GM18517 (cell line): ENCODE data around the gene CIDEB.
"Not testable (repeated sequence)": the region's sequence is repeated elsewhere in the genome, so short reads cannot be mapped to it uniquely, and the experiment has no call there.

Source experiments
- ATAC-seq: cut with Tn5 transposase; IDR thresholded peaks from one replicate; pipeline ENCODE4 v1.9.1; 2021; ENCODE audit warnings: mild to moderate bottlenecking, moderate library complexity; ENCODE audit not compliant: unreplicated experiment

Gene CIDEB, protein sequence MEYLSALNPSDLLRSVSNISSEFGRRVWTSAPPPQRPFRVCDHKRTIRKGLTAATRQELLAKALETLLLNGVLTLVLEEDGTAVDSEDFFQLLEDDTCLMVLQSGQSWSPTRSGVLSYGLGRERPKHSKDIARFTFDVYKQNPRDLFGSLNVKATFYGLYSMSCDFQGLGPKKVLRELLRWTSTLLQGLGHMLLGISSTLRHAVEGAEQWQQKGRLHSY

GRCh38 chr14:24307575-24308341 is at the start of gene CIDEB:
Gene CIDEB, minus strand, starts transcription at chr14:24307977. Its CDS starts 119 bp downstream, at chr14:24307858.
- ATAC-seq: no peak

- no peak for ATAC-seq
Measured at GRCh38 chr14:24356208-24356607, 48.4 kb upstream of the CIDEB start.

- no peak for ATAC-seq
Measured at GRCh38 chr14:24355009-24355408, 47.2 kb upstream of the CIDEB start.

DNA sequence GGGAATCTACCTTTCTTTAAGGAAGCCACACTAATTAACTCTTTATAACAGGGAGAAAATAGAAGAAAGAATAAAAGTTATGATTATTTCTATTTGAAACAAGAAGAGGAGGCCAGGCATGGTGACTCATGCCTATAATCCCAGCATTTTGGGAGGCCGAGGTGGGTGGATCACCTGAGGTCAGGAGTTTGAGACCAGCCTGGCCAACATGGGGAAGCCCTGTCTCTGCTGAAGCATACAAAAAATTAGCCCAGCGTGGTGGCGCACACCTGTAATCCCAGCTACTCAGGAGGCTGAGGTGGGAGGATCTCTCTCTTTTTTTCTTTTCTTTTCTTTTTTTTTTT is 46.7 kb upstream of the CIDEB start:
- ATAC-seq: not testable (repeated sequence)

DNA sequence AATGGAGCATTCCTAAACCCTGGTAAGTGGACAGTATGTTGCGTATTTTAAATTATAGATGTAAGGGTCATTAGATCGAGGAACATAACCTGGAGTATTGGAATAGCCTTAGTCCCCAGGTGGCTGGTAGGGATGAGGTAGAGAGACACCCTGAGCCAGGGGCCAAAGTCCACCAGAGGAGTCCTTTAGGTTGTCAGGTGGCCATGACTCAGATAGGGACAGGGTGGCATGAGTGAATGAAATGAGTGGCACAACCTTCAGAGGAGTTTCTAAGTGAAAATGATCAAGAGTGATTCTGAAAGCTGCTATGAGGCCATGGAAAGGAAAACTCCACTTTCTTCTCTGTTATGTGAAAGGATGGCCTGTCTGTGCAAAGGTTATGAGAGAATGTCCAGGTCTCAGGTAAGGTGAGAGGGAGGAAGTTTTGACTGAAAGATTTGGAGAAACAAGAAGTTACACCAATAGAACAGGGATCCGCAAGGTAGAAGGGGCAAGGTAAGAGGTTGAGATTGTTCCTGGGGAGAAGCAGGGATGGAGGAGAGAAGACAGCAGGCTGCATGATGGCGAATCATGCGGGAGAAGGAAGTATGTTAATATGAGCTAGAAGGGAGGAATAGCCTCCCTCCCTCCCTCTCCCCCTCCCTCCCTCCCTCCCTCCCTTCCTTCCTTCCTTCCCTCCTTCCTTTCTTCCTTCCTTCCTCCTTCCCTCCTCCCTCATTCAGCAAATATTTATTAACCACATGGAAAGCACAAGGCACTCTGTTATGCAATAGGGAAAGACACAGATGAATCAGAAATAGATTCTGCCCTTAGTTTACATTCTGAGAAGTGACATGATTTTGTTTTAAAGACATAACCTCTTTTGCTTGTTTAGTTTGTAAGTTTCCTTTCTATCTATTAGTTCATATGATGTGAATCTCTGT is 46.0 kb upstream of the CIDEB start:
- ATAC-seq: no peak

GRCh38 chr14:24351517-24351916 is 43.7 kb upstream of the CIDEB start:
- no peak for ATAC-seq

DNA sequence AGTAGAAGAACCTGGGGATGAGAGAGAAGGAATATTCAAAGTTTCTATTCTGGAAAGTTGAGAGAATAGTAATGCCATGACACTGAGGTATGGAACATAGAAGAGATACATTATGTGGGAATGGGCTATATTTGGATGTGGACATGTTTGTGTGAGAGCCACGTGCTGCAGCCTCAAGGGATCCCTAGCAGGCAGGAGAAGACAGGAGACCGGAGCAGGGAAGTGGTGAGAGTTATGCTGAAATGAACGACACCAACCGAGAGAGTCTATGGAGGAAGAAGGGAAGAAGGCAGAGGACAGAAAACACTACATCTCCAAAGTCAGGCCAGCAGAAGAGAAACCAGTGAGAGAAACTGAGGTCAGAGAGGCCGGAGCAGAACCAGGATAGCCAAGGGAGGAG is 42.0 kb upstream of the CIDEB start:
- no peak for ATAC-seq

DNA sequence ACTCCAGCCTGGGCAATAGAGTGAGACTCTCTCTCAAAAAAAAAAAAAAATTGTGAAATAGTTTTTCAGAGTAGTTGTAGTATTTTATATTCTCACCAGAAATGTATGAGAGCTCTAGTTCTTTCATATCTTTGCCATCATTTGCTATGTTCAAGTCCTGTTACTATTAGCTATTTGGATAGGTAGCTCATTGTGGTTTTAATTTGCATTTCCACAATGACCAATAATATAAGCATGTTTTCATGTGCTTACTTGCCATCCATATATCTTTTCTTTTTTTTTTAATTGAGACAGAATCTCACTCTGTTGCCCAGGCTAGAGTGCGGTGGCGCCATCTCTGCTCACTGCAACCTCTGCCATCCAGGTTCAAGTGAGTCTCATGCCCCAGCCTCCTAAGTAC is 40.4 kb upstream of the CIDEB start:
- ATAC-seq: no peak

DNA sequence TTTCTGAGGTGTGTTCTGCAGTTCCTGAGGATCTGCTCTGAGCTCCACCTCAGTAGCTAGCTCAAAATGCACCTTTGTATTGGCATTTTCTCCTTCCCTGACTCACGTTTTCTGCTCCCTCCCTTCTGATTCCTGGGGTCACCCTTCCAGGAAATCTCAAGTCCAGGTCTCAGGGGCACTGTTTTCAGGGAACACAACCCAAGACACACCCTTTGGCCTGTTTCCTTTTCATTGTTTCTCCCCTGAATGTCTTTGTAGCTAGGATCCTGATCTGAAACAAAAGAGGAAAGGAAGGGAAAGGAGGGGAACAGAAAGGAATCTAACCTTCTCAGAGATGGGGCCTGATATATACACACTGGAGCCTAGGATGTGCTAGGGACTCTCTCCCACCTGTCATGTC is 39.4 kb upstream of the CIDEB start:
- ATAC-seq: no peak

DNA sequence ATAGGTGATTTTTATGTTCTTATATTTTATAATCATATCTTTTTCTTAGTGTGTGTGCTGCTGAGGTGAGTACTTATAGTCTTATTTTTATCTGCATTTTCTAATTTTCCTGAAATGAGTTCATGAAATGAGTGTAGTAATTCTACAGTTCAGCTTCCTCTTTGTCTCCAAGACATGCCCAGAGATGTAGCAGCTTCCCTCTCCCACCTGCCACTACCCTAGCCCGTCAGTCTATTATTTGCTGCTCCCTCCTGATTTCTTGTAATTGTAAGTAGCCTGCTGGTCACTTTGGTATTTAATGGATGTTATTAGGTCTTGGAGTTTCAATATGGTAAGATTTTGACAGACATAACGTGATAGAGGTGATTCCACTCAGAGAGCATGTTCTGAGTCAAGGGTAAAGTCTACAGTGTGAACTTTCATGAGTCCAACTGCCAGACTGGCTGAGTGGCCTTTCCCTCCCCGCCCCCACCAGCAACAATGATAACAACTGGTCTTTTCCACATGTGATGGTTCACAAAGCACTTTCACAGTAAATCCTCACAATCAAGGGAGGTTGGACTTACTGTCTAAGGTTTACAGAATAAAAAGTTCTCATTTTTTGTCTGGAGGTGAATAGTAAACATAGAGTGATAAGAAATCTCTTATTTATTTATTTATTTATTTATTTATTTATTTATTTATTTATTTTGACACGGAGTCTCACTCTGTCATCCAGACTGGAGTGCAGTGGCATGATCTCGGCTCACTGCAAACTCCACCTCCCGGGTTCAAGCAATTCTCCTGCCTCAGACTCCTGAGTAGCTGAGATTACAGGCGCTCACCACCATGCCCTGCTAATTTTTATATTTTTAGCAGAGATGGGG is 36.3 kb upstream of the CIDEB start:
- no peak for ATAC-seq

DNA sequence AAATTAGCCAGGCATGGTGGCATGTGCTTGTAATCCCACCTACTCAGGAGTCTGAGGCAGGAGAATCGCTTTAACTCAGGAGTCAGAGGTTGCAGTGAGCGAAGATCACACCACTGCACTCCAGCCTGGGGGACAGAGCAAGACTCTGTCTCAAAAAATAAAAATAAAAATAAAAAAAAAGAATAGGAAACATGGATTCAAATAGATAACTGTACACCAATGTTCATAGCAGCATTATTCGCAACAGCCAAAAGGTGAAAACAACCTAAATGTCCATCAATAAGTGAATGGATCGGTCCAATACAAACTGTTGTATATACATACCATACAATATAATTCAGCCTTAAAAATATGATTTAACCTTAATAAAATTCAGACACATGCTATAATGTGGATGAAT is 35.1 kb upstream of the CIDEB start:
- no peak for ATAC-seq

DNA sequence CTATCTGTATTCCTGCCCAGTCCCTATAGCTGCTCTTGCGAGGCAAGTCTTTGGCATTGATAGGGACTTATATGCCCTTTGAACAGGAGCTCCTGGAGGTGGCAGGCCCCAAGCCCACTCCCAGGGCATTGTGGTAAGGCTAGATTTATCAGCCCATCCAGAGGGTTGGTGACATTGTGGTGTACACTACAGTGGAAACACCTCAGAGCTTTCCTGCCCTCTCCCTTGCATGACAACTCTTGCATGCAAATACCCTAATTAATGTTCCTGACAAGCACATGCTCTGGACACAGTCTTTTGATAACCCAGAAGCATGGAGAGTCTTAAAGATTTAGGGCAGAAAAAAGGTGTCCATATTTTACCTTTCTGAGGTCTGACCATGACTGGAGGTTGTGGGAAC is 32.8 kb upstream of the CIDEB start:
- ATAC-seq: no peak

DNA sequence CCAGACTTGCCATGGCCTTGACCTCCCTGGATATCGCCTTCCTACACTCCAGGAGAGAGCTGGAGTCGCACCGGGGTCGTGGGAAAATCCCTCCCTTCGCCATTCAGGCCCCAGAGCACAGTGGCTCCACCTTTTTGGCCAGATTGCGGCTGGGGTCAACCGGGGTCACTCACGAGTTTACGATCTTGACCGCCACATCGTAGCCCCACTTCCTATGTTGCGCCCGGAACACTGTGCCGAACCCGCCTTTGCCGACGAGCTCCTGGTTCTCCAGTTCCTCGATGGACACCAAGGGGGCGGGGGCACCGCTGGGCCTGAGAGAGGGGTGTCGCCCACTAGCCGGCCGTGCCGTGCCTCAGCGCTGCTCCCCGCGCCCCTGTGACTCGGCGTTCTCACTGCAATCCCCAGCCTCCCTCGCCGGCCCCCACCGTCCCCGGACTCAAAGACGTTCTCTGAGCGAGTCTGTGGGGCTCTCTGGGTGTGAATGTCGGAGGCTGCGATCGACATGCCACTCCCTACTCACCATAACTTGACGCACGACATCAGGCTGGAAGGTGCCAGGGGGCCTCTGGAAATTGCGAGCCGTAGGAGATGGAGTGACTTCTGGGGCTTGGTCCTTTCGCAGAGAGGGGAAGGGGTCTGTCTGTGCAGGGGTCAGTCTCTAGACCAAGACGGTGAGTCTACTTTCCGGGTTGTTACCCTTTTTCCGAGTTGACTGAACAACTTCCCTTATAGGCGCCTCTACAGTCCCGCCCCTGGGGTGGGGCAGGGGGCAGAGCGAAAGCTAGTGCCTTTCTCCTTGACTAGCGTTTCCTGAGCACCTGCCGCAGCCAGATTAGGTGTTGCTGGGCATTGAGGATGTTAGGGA is 31.7 kb upstream of the CIDEB start, which contains the start of gene RIPK3:
RIPK3 (minus strand) TSS at position 708 of the 868 bp plus-strand sequence; CDS start at position 543, 165 bp downstream.
- peak; percentile 74 for ATAC-seq

GRCh38 chr14:24338843-24339242 is 31.1 kb upstream of the CIDEB start:
- ATAC-seq: no peak

GRCh38 chr14:24337824-24338175 is 30.0 kb upstream of the CIDEB start:
- ATAC-seq: no peak

DNA sequence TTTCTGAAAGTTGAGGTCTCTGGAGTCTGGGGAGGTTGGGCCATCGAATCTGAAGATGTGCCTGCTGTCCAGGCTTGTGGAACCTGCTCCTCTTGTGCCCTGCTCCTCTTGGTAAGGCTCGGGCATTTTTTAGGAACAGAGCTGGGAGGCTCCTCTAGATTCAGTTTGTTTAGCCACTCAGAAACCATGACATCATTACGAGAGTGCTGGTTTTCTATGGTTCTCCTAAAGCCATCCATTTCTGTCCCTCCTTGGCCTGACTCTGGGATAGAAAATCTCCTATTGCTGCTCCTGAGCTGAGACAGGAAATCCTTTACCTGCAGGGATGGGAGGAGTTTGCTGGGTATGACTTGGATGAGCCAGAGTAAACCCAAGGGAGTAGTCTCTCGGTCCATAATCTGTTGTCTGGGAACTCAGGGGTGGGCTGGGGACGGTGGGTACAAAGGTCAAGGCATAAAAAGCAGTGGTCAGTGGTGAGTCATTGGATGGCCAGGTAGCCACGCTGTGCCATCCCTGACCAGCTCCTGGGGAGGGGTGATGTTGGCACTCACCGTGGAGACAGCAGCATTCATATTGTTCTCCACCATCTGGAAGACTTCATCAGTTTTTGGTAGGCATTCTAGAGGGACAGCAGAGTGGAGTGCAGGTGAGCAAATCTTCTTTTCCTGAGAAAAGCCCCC is 29.5 kb upstream of the CIDEB start:
- ATAC-seq: no peak

- no peak for ATAC-seq
Measured at GRCh38 chr14:24335461-24336171, 27.8 kb upstream of the CIDEB start.

- no peak for ATAC-seq
Measured at GRCh38 chr14:24334431-24335291, 26.9 kb upstream of the CIDEB start, which contains the start of gene ADCY4. Gene ADCY4, minus strand, starts transcription at chr14:24335071. Its CDS starts 419 bp downstream, at chr14:24334652.
